ENCODE results near the gene ANTXR1. TPM values are rescaled to one million over a fixed set of nuclear protein-coding genes. Genes with fewer than 3 reads are reported as not detected.

The ANTXR1 gene
- total RNA-seq, 4 donors from 2014 or later: 53.7 to 69.0 (median 59.3) TPM

GRCh38 chr2:69109255-69109654 lies 96.3 kb downstream of the ANTXR1 start:
- Histone ChIP-seq H3K36me3 (peaks cover 0 to 9% (median 0%) of the 10 kb centered on the region in 3 donors), H3K4me1 (peaks cover 0 to 11% (median 0%) of the 10 kb centered on the region in 4 donors), H3K27me3 (no peaks in the 10 kb centered on the region), H3K4me3 (no peak overlapping the region), H3K27ac (no peak overlapping the region), H3K9me3 (no peaks in the 10 kb centered on the region)
- no peak for DNase-seq (ENCODE audit: low spot score in 2 of 2)
- TF ChIP-seq EP300 (IDR thresholded peaks at IDR 0.05) (no peak), POLR2A (IDR thresholded peaks at IDR 0.05) (no peak), CTCF (IDR thresholded peaks at IDR 0.05) (no peak)
- 63 to 68% methylated on average over 4 of the region's 4 CpGs for WGBS, 2 donors

- H3K4me3 ChIP-seq: no peak overlapping the region
- H3K36me3 ChIP-seq: no peaks in the 10 kb centered on the region
- H3K27me3 ChIP-seq: no peaks in the 10 kb centered on the region
- H3K4me1 ChIP-seq: peaks cover 0 to 13% (median 0%) of the 10 kb centered on the region in 4 donors
- H3K9me3 ChIP-seq: no peaks in the 10 kb centered on the region
- WGBS, 2 donors: 53 to 55% methylated on average over 1 of the region's 1 CpG
- DNase-seq (ENCODE audit: low spot score in 2 of 2): no peak
- TF ChIP-seq EP300 (IDR thresholded peaks at IDR 0.05) (no peak), CTCF (IDR thresholded peaks at IDR 0.05) (no peak), POLR2A (IDR thresholded peaks at IDR 0.05) (no peak)
- no peak overlapping the region for H3K27ac ChIP-seq
Measured at GRCh38 chr2:69111076-69111475, 98.1 kb downstream of the ANTXR1 start.

GRCh38 chr2:69113627-69114026 lies 100.6 kb downstream of the ANTXR1 start:
- Histone ChIP-seq H3K4me1 (peaks cover 0 to 31% (median 2%) of the 10 kb centered on the region in 4 donors), H3K4me3 (no peak overlapping the region), H3K9me3 (no peaks in the 10 kb centered on the region), H3K36me3 (no peaks in the 10 kb centered on the region), H3K27me3 (no peaks in the 10 kb centered on the region), H3K27ac (no peak overlapping the region)
- 70 to 84% methylated on average over 3 of the region's 3 CpGs for WGBS, 2 donors
- TF ChIP-seq CTCF (IDR thresholded peaks at IDR 0.05) (no peak), EP300 (IDR thresholded peaks at IDR 0.05) (no peak), POLR2A (IDR thresholded peaks at IDR 0.05) (no peak)
- no peak for DNase-seq (ENCODE audit: low spot score in 2 of 2)

GRCh38 chr2:69114534-69114933 lies 101.6 kb downstream of the ANTXR1 start:
- TF ChIP-seq CTCF (IDR thresholded peaks at IDR 0.05) (no peak), EP300 (IDR thresholded peaks at IDR 0.05) (no peak), POLR2A (IDR thresholded peaks at IDR 0.05) (no peak)
- Histone ChIP-seq H3K9me3 (no peaks in the 10 kb centered on the region), H3K36me3 (no peaks in the 10 kb centered on the region), H3K4me1 (peaks cover 0 to 37% (median 5%) of the 10 kb centered on the region in 4 donors), H3K4me3 (no peak overlapping the region), H3K27me3 (no peaks in the 10 kb centered on the region), H3K27ac (no peak overlapping the region)
- 88 to 91% methylated on average over 1 of the region's 1 CpG for WGBS, 2 donors
- DNase-seq (ENCODE audit: low spot score in 2 of 2): no peak

- no peaks in the 10 kb centered on the region for H3K27me3 ChIP-seq
- TF ChIP-seq POLR2A (IDR thresholded peaks at IDR 0.05) (no peak), EP300 (IDR thresholded peaks at IDR 0.05) (no peak), CTCF (IDR thresholded peaks at IDR 0.05) (no peak)
- H3K36me3 ChIP-seq: no peaks in the 10 kb centered on the region
- 56 to 61% methylated on average over 4 of the region's 4 CpGs for WGBS, 2 donors
- peaks cover 0 to 28% (median 5%) of the 10 kb centered on the region in 4 donors for H3K4me1 ChIP-seq
- H3K4me3 ChIP-seq: no peak overlapping the region
- H3K9me3 ChIP-seq: no peaks in the 10 kb centered on the region
- H3K27ac ChIP-seq: peak overlapping the region in 1 of 4 donors; percentile 54
- DNase-seq (ENCODE audit: low spot score in 2 of 2): no peak
Measured at GRCh38 chr2:69116438-69116837, 103.5 kb downstream of the ANTXR1 start.
